SK-N-MC (cell line): ENCODE measurements around the gene GRID2.

Source experiments
- EZH2 ChIP-seq: fragments of 200-600 bp; sonication (generic); IDR thresholded peaks from one replicate; pipeline ENCODE4 v1.6.1; 2017; ENCODE audit warnings: antibody characterized with exemption
- FOXP2 ChIP-seq: optimal IDR thresholded peaks from 2 replicates; pipeline ENCODE3; 2011; ENCODE audit warnings: mild to moderate bottlenecking, moderate library complexity; ENCODE audit not compliant: insufficient read depth; ENCODE audit errors: extremely low read length, control extremely low read depth

- TF ChIP-seq EZH2 (no peak), FOXP2 (no peak)
These were observed 840.1 kb downstream of the GRID2 start for GRCh38 chr4:93143902-93144301.
